AG09309 (cell line): ENCODE results near the gene TSPAN9.

Experiments
- DNase-seq: peaks from one replicate; pipeline ENCODE4 v3.0.0-alpha.2; 2010; ENCODE audit warnings: low read depth
- H3K4me3 ChIP-seq: 2 replicates; pipeline ENCODE4 v1.5.1; 2011; ENCODE audit warnings: mild to moderate bottlenecking, low read depth, low read length, moderate library complexity; ENCODE audit not compliant: control insufficient read depth
- CTCF ChIP-seq: IDR thresholded peaks from 2 replicates; pipeline ENCODE4 v1.5.1; 2011; ENCODE audit warnings: mild to moderate bottlenecking, low read depth, low read length, inconsistent platforms; ENCODE audit not compliant: insufficient read depth, control insufficient read depth; ENCODE audit errors: missing control alignments

The TSPAN9 gene

GRCh38 chr12:3034067-3034750, 43.0 kb upstream of the TSPAN9 start:
- TF ChIP-seq CTCF, result peak; percentile 84
- DNase-seq, result peak; percentile 7
- H3K4me3 ChIP-seq, result no peak overlapping the region

- DNase-seq, result no peak
- no peak overlapping the region for H3K4me3 ChIP-seq
- TF ChIP-seq CTCF, result no peak
Measured at GRCh38 chr12:3035171-3035570, 42.0 kb upstream of the TSPAN9 start.

- DNase-seq, result no peak
- H3K4me3 ChIP-seq, result no peak overlapping the region
- TF ChIP-seq CTCF, result peak; percentile 21
Measured at GRCh38 chr12:3035815-3036702, 41.1 kb upstream of the TSPAN9 start.

GRCh38 chr12:3036901-3037600, 40.1 kb upstream of the TSPAN9 start:
- DNase-seq, result no peak
- H3K4me3 ChIP-seq, result no peak overlapping the region
- no peak for TF ChIP-seq CTCF

GRCh38 chr12:3038166-3038565, 39.0 kb upstream of the TSPAN9 start:
- no peak overlapping the region for H3K4me3 ChIP-seq
- TF ChIP-seq CTCF, result no peak
- DNase-seq, result no peak

- no peak overlapping the region for H3K4me3 ChIP-seq
- no peak for TF ChIP-seq CTCF
- no peak for DNase-seq
Measured at GRCh38 chr12:3038926-3039510, 38.2 kb upstream of the TSPAN9 start.
